DND-41 (cell line): Measurements from ENCODE around the gene TBCE.

Experiments used
- ATAC-seq: fragments of 200-7000 bp; cut with Tn5 transposase; 3 replicates; pipeline ENCODE4 v1.9.1; 2021; ENCODE audit warnings: low read depth; ENCODE audit not compliant: insufficient read depth
- DNase-seq: peaks from one replicate; pipeline ENCODE4 v3.0.0-alpha.2; 2020
- H2AFZ ChIP-seq: 2 replicates; pipeline ENCODE4 v1.6.0; 2012; ENCODE audit warnings: low read depth, low read length
- H3K27ac ChIP-seq: 2 replicates; pipeline ENCODE4 v1.5.1; 2012; ENCODE audit warnings: low read length, inconsistent platforms
- H3K27me3 ChIP-seq: fragments of 200-600 bp; sonication (generic); 2 replicates; pipeline ENCODE4 v1.6.0; 2012; ENCODE audit warnings: low read length, mild to moderate bottlenecking, inconsistent platforms; ENCODE audit not compliant: insufficient read depth, poor library complexity
- H3K36me3 ChIP-seq: 2 replicates; pipeline ENCODE4 v1.5.1; 2012; ENCODE audit warnings: low read length, inconsistent platforms; ENCODE audit not compliant: insufficient read depth
- H3K4me1 ChIP-seq: 2 replicates; pipeline ENCODE4 v1.5.1; 2012; ENCODE audit warnings: mild to moderate bottlenecking, low read length; ENCODE audit not compliant: insufficient read depth
- H3K4me2 ChIP-seq: 2 replicates; pipeline ENCODE4 v1.6.0; 2012; ENCODE audit warnings: mild to moderate bottlenecking, moderate library complexity, low read length, inconsistent platforms; ENCODE audit not compliant: insufficient read depth
- H3K4me3 ChIP-seq, 2 experiments: fragments of 200-600 bp in 1 of 2; shearing (Covaris generic) in 1 of 2; 2 replicates each; pipeline ENCODE4 v1.5.1; 2012 to 2016; ENCODE audit warnings: inconsistent platforms in 2 of 2, low read length in 2 of 2, mild to moderate bottlenecking in 2 of 2, low read depth in 1 of 2, moderate library complexity in 1 of 2
- H3K79me2 ChIP-seq: 2 replicates; pipeline ENCODE4 v1.6.0; 2012; ENCODE audit warnings: low read length, inconsistent platforms; ENCODE audit not compliant: insufficient read depth
- H3K9ac ChIP-seq: 2 replicates; pipeline ENCODE4 v1.6.0; 2012; ENCODE audit warnings: low read depth, mild to moderate bottlenecking, inconsistent platforms, low read length, moderate library complexity
- H3K9me3 ChIP-seq: 2 replicates; pipeline ENCODE4 v1.5.1; 2012; ENCODE audit warnings: low read length, moderate library complexity, mild to moderate bottlenecking, inconsistent platforms; ENCODE audit not compliant: insufficient read depth, severe bottlenecking
- H4K20me1 ChIP-seq: 2 replicates; pipeline ENCODE4 v1.6.0; 2012; ENCODE audit warnings: low read length; ENCODE audit not compliant: insufficient read depth
- EZH2 ChIP-seq: IDR thresholded peaks from 3 replicates; pipeline ENCODE4 v1.6.1; 2012; ENCODE audit warnings: borderline replicate concordance, low read depth, mild to moderate bottlenecking, moderate library complexity, low read length, inconsistent platforms; ENCODE audit not compliant: severe bottlenecking
- TF ChIP-seq, protein P1 (sequence below): IDR thresholded peaks from 2 replicates; pipeline ENCODE4 v1.5.1; 2012; ENCODE audit warnings: borderline replicate concordance, low read length, moderate library complexity, mild to moderate bottlenecking; ENCODE audit not compliant: poor library complexity, severe bottlenecking; ENCODE audit errors: extremely low read depth

The TBCE gene, protein sequence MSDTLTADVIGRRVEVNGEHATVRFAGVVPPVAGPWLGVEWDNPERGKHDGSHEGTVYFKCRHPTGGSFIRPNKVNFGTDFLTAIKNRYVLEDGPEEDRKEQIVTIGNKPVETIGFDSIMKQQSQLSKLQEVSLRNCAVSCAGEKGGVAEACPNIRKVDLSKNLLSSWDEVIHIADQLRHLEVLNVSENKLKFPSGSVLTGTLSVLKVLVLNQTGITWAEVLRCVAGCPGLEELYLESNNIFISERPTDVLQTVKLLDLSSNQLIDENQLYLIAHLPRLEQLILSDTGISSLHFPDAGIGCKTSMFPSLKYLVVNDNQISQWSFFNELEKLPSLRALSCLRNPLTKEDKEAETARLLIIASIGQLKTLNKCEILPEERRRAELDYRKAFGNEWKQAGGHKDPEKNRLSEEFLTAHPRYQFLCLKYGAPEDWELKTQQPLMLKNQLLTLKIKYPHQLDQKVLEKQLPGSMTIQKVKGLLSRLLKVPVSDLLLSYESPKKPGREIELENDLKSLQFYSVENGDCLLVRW

DNA sequence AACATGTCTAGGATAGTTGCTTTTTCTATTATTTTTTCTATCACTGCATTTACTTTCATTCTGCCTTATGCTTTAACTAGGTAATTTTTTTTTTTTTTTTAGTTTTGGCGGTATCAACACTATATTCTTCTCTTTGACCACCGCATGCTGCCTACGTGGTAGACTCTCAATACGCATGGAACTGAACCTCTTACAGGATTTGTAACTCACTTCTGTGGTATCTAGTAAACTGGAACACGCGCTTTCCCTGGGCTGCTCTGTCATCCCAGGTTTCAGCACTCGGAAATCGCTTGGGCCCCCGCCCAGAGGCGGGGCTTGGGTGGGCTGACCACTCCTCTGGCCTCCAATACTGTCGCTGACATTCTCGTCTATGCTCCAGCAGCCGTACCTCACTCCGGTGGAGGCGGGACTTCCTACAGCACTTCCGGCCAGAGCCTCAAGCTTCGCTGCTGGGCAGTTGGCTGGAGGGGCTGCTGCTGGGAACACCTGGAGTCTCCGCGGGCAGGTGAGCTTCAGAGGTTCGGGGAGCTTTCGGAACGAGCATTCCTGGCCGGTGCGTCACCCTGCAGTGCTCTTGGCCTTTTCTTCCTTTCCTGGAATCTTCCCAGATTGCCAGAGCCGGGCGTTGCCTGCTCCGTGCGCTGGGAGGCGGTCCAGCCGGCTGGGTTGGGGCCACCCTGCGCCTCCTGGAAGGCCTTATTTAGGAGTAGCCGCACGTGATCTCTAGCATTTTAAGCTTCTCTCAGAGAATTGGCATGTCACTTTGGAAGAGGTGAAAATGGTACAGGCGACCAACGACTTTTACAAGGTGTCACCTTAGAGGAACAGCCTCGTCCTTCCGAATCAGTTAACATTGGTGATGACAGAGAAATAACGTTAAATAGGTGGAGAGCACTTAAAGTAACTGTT, at the start of gene TBCE:
TBCE (plus strand) TSS at position 428 of the 909 bp plus-strand sequence. CDS start 12,623 bp downstream, outside the sequence.
- DNase-seq (peak; percentile 92), ATAC-seq (peak; percentile 100)
- H3K4me3 ChIP-seq = peak within 1 kb of the TSS; percentile 75 to 83
- peaks cover 47% of the 10 kb centered on the region for H3K79me2 ChIP-seq
- H3K9ac ChIP-seq = peak within 1 kb of the TSS; percentile 74
- H3K4me2 ChIP-seq = peak within 1 kb of the TSS; percentile 67
- no peaks in the 10 kb centered on the region for H3K27me3 ChIP-seq
- no peaks in the 10 kb centered on the region for H3K9me3 ChIP-seq
- no peak for TF ChIP-seq EZH2
- TF ChIP-seq, protein P1, sequence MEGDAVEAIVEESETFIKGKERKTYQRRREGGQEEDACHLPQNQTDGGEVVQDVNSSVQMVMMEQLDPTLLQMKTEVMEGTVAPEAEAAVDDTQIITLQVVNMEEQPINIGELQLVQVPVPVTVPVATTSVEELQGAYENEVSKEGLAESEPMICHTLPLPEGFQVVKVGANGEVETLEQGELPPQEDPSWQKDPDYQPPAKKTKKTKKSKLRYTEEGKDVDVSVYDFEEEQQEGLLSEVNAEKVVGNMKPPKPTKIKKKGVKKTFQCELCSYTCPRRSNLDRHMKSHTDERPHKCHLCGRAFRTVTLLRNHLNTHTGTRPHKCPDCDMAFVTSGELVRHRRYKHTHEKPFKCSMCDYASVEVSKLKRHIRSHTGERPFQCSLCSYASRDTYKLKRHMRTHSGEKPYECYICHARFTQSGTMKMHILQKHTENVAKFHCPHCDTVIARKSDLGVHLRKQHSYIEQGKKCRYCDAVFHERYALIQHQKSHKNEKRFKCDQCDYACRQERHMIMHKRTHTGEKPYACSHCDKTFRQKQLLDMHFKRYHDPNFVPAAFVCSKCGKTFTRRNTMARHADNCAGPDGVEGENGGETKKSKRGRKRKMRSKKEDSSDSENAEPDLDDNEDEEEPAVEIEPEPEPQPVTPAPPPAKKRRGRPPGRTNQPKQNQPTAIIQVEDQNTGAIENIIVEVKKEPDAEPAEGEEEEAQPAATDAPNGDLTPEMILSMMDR = peak; percentile 13
- H3K27ac ChIP-seq = peak within 1 kb of the TSS; percentile 79
- no peaks in the 10 kb centered on the region for H3K36me3 ChIP-seq
- no peaks in the 10 kb centered on the region for H4K20me1 ChIP-seq
- H3K4me1 ChIP-seq = peaks cover 31% of the 10 kb centered on the region
- peak within 1 kb of the TSS; percentile 84 for H2AFZ ChIP-seq

DNA sequence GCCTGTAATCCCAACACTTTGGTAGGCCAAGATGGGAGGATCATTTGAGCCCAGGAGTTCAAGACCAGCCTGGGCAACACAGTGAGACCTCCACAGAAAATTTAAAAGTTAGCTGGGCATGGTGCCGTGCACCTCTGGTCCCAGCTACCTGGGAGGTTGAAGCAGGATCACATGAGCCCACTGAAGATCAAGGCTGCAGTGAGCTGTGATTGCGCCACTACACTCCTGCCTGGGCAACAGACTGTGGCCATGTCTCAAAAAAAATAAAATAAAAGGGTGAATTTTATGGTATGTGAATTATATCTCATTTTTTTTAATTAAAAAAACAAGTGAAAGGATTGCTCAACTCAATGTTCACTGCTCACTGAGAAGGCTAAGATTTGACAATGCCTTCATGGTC, 48.0 kb upstream of the TBCE start:
- Histone ChIP-seq H4K20me1 (peaks cover 54% of the 10 kb centered on the region), H3K4me1 (peaks cover 36% of the 10 kb centered on the region), H3K4me3 (no peak overlapping the region), H3K27ac (no peak overlapping the region), H3K36me3 (peaks cover 55% of the 10 kb centered on the region), H3K27me3 (no peaks in the 10 kb centered on the region), H3K9me3 (no peaks in the 10 kb centered on the region), H2AFZ (no peak overlapping the region), H3K4me2 (no peak overlapping the region), H3K9ac (no peak overlapping the region), H3K79me2 (peaks cover 100% of the 10 kb centered on the region)
- TF ChIP-seq, protein P1 = no peak
- TF ChIP-seq EZH2 = no peak
- DNase-seq = no peak
- ATAC-seq = no peak

- TF ChIP-seq, protein P1 = no peak
- no peak for TF ChIP-seq EZH2
Measured at GRCh38 chr1:235320521-235321179, 46.6 kb upstream of the TBCE start.

More at GRCh38 chr1:235320521-235321179, 46.6 kb upstream of the TBCE start:
- Histone ChIP-seq H3K4me3 (no peak overlapping the region), H3K36me3 (peaks cover 60% of the 10 kb centered on the region), H2AFZ (no peak overlapping the region), H3K9ac (no peak overlapping the region), H3K27ac (peak overlapping the region; percentile 43; the same call in 1 of the 2 replicates), H3K9me3 (no peaks in the 10 kb centered on the region), H3K4me1 (peaks cover 41% of the 10 kb centered on the region), H3K79me2 (peaks cover 100% of the 10 kb centered on the region), H3K4me2 (no peak overlapping the region), H3K27me3 (no peaks in the 10 kb centered on the region), H4K20me1 (peaks cover 54% of the 10 kb centered on the region)
- DNase-seq (no peak), ATAC-seq (no peak)
